HG02943 (cell line): ENCODE data around the gene PRDM8.
"Not testable (repeated sequence)": the region's sequence is repeated elsewhere in the genome, so short reads cannot be mapped to it uniquely, and the experiment has no call there.

ENCODE experiments used
- ATAC-seq: cut with Tn5 transposase; IDR thresholded peaks from one replicate; pipeline ENCODE4 v1.9.1; 2021; ENCODE audit warnings: mild to moderate bottlenecking, low read depth, moderate library complexity; ENCODE audit not compliant: unreplicated experiment

Gene PRDM8

DNA sequence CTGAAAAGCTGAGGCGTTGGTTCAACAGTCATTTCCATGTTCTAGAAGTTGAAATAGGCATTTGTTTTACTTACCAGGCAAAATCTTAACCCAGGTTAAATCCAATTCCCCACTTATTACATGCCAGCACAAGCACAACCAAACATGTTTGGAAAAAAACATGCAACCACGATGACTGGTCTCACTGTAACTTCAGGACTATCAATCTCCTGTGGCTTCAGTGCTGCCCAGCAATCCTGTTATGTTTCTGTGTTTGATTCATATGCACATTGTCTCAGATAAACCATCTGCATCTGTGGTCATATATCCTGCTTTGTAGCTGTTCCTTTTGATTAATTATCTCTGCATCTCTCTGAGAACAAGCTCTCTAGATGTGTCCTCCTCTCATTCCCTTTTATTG lies 28.3 kb downstream of the PRDM8 start:
- no peak for ATAC-seq

DNA sequence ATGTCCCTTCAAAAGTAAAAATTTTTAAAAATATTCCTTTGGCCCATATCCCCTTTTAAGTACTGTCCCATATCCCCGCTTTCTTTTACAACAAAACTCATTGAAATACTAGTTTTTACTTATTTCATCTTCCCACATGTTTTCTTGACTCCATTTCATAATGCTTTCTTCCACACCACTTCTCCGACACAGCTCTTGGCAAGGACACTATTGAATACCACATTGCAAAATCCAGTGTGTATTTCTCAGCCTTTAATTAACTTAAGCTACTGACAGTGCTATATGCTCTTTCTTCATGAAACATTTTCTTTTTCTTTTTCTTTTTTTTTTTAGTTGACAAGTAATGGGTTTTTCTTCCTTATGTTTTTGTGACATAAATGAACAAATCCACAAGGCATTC lies 28.8 kb downstream of the PRDM8 start:
- no peak for ATAC-seq

DNA sequence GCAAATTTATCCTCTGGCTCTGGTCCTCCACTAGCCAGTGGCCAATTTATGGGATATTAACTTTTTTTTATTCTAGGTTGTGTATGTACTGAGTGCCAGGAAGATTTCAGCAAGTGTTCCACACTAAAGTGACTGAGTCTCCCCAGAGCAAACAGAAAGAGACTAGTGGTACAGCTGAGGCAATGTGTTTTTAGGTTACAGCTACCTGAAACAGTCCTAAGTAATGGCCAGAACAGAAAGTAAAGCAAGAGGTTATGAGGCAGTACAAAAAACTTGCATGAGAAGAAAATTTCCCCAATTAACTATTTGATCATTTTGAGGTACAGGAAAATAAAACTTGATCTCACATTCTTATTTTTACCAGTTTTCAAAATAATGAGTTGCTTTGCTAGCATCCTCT lies 31.2 kb downstream of the PRDM8 start:
- ATAC-seq, result no peak

DNA sequence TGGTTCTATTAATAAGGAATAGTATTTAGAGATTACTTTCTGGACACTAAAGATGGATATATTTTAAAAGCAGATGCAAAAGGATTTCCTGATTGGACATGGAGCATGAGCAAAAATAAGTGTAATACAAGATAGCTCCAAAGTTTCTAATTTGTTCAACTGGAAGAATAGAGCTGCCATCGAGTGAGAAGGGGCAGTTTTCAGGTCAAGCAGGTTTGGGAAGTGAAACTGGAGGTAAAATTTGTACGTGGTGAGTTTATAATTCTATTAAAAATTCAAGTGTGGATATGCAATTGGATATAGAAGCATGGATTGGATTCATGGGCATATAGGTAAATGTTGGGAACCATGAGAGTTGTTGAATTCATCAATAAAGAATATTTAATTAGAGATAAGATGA lies 31.8 kb downstream of the PRDM8 start:
- ATAC-seq, result no peak

DNA sequence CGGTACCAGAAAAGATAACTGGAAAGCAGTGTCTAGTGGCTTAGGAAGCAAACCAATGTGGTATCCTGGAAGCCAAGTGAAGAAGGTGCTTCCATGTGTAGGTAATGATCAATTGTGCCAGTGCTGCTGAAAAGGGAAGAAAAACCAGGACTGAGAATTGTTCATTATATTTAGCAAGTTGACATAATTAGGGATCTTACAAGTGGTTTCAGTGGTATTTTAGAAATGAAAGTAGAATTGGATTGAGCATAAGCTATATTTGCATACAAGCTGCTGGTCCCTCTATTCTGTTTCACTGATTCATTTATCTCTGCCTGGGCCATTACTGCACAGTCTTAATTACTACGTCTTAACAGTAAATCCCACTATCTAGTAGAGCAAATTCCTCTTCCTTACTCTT lies 32.3 kb downstream of the PRDM8 start:
- ATAC-seq, result peak; percentile 80

DNA sequence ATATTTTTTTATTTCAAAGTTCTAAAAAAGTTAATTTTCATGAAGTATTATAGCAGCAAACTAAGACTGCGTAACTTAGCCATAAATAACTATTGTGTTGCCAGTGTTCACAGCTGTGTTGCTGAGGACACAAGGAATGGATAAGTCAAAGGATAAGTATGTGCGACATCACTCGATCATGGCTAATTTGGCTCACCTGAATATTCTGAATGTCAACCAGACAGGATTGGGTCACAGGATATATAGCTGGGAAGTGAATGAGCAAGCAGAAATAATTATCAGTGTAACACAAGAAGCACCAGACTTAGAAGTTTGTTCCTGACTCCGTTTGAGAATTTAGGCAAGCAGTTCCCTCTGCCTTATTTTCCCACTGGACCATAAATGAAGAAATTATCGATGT lies 33.9 kb downstream of the PRDM8 start:
- ATAC-seq, result no peak

DNA sequence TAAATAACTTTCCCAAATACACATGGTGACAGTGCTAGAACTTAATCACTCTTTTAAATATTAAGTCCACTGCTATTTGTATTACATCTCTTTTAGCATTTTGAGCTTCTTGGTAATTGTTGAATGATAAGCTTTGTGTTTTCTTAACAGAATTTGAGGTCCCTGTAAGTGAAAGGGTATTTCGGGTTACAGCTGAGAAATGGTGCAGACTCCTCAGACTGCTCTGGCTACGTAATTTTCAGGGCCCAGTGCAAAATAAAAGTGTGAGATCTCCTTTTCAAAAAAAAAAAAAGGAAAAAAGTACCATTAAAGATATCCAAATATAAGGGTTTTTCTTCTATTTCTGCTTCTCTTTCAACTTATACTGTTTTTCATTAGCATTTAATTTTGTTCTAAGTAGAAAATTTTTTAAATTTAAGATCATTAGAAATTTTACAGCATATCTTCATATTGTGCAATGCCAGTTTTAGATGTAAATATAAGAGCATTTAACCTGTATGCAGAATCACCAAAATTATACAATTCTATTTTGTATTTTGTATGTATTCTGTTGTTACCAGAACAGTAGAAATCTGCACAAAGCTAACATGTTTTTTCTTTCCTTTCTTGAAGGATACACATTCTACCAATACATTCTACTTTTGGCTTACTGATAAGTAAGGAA lies 35.5 kb downstream of the PRDM8 start:
- no peak for ATAC-seq

DNA sequence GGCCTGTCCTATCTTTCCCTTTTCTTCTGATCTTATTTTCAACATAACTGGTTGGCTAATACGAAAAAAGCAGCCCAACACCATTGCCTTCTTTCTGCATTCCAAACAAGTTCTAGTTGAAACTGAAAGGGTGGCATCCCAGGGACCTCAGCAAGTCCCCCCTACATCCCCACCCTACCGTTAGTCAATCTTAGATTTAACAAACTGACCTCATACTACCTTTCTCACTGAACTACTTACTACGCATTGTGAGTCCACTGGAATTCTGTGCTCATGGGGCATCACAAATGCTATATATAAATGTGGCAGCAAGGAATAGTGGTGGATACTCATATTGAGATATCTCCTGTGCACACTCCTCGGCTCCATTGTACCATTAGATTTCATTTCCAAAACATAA lies 36.1 kb downstream of the PRDM8 start:
- no peak for ATAC-seq

DNA sequence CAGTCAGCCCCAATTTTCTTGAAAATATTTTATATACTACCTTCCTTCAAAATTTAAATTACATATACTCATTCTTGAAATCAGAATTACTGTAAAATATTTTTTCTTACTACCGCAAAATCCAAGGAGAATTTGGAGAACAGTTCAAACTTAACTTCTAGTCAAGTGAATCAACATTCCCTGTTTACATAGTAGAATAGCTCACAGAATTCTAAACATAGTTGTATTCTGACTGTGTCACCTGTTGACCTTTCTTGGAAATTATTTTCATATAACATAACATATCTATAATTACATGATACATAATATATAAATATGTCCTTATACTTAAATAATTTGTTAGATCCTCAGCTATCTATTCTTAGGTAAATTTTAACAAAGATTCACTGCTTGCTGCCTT lies 38.1 kb downstream of the PRDM8 start:
- ATAC-seq, result no peak

DNA sequence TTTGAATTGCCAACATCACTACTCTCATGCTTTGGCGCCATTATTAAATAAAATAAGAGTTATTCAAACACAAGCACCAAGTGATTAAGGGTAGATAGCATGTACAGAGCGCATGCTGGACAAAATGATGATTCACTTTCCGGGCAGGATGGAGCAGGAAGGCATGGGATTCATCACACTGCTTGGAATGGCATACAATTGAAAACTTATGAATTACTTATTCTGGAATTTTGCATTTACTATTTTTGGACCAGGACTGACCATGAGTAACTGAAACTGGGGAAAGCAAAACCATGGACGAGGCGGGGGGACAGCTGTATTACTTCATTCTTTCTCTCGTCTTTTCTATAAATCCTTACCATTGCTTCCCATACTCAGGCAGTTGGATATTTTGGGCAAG lies 40.7 kb downstream of the PRDM8 start:
- ATAC-seq, result no peak

DNA sequence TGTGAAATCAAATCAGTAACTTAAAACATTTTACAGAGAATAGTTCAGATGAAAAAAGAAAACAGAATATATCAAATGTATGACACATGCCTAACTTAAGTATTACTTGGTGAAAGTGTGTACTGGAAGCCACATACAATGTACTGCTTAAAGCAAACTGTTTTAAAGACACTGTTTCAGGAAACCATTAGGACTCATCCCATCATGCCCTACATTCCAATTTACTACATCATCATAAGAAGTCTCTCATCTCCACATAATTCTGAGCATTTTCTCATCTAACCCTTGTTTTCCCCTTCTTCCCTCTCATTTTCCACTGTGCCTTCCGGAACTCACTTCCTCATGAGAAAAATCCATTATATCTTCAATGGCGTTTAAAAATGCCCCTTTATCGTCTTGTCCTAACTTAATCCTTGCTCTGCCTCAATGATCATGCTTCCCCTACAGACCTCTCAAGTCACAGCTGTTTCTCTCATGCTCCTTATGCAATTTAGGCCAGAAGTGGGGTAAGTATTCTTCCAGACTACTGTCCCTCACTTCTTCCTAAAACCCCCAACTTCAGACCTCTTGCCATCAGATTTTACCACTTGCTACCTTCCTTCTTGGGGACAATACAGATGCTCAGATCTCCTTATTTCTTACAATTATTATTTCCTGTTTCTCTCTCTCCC lies 42.3 kb downstream of the PRDM8 start:
- ATAC-seq, result no peak

DNA sequence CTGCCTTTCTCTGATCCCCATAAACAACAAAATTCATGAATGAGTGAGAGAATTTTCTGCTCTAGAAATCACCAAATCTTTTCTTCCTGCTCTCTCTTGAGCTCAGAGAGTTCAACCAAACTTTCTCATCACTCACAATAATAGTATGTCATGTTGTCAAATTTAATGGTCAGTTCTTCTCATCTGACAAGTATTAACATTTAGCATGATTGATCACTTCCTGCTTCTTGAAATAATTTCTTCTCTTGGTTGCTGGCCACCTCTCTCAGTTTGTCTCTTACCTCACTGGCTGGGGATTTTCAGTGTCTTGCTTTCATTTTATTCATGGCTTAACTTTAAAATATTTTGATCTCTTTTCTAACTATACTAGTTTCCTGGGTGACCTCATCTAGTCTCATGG lies 43.7 kb downstream of the PRDM8 start:
- ATAC-seq, result no peak

DNA sequence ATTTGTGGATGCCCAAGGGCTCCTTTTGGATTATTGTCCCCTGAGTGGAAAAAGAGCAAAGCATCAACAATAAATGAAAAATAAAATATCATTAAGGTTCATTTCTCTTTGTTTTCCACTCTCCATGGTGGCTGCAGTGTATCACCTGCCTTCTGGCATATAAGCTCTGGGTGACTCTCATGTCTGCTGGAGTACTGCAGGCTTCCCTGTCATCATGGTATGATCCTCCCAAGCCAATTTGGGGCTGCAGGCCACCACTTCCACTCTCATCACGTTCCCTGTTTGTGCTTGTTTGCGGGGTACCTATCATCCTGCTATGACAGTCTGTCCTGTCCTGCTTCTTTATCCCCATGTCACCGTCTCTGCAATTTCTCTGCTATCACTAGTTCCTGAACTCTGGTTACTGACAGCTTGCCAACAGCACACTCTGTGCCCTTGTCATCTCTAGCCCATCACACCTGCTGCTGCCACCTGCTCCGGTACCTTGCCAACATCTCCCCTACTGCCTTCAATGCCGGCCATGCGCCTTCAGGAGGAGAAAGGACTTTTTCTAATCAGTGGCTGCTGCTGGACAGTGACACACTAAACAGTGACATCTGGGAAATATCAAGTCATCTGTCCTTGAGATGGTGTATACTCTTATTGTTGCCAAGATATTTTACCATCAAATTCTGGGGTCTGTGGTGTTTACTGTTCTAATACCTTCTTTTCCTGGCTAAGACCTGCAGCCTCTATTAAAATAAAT lies 46.1 kb downstream of the PRDM8 start:
- ATAC-seq, result no peak

DNA sequence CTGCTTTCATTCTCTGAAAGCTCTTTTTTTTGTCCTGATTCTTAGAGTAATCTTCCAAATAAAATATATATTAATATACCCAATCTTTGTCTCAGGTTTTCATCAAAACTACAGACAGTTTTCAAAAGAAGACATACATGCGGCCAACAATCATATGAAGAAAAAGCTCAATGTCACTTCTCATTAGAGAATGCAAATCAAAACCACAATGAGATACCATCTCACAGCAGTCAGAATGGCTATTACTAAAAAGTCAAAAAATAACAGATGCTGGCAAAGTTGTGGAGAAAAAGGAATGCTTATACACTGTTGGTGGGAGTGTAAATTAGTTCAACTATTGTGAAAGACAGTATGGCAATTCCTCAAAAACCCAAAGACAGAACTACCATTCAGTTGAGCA lies 50.2 kb downstream of the PRDM8 start:
- ATAC-seq, result not testable (repeated sequence)

DNA sequence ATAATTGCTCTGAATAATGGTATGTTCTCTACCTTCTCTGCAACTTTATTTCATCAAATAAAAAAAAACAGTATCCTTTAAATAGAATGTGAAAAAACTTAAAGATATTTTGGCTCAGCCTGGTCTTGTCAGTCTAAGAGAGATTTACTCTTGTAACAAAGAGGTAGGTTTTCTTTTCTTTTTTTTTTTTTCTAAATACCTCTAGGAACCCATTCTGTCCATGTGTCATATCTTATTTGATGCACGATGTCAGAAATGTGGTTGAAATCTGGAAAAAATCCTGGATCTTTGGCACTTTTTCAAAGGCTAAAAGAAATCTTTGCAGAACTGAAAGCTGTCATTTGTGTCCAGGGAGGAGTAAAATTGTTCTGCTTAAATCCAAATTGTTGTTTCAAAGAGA lies 51.8 kb downstream of the PRDM8 start:
- ATAC-seq, result no peak

DNA sequence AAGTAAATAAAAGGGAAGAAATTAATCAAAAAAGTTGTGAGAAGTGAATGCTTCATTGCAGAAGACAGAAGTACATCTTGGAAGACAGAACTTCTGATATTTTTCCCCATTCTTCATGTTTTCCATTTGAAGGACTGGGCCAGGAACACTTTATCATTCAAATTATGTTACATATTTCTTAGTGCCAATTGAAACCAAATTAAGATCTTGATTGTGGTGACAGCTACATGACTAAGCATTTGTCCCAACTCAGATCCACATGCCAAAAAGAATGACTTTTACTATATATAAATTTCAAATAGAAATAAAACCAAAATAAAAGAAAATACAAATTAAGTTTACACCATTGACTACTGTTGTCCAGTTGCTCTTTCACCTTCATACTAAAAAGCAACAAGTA lies 55.1 kb downstream of the PRDM8 start:
- ATAC-seq, result no peak

DNA sequence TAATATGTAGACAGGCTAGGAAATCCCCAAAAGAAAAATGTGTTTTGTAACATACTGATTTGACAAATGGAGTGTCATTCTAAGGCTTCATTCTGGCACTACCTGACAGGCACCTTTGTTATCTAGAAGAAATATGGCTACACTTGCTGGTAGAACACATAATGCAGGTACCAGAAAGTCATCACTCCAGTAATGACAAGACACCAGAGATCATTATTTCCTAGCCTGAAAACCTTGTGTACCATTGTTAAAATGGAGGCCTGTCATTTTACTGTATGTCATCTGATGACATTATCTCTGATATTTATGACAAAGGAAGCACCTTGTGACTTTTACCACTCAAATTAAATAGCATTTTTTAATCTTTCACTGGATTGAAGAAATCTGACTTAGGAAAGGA lies 55.6 kb downstream of the PRDM8 start:
- ATAC-seq, result no peak

DNA sequence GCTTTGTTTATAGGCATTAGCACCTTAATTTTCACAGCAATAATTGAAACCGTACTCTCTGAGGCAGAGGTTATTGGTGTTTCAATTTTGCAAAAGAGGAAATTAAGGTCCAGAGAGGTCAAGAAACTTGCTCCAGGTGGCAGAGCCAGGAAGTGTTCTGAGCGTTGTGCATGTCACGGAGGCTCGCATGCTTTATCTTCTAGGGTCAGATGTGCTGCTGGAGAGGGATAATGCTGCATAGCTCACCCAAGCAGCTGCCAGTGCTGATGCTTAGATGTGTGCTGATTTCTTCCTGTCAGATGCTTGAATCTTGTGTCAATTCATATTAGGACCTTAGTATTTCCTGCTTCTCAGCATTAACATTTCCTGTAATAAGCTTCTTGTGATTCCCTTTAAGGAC lies 56.2 kb downstream of the PRDM8 start:
- no peak for ATAC-seq
